ENCODE measurements around the gene EXD3. TPM values are rescaled to one million over a fixed set of nuclear protein-coding genes. Genes with fewer than 3 reads are reported as not detected.

Gene EXD3
- total and polyA plus RNA-seq, 2 of the 4 experiments (the other 2 are of a cell fraction): 1.1 to 7.4 TPM

GRCh38 chr9:137302449-137303150, 120.4 kb downstream of the EXD3 start:
- intact Hi-C loops (cut with micrococcal nuclease): no loop called here
- Histone ChIP-seq H2AK5ac (ENCODE audit: low read depth, low read length) (no peak overlapping the region), H3K27ac (ENCODE audit: insufficient read depth, low read length) (no peak overlapping the region), H2BK5ac (ENCODE audit: low read depth, low read length, poor library complexity, severe bottlenecking) (no peak overlapping the region), H4K8ac (ENCODE audit: low read depth in 2 of 2, low read length in 2 of 2) (0 out of 4 replicates have a peak overlapping the region, but pooled peaks of 1 of the 2 experiments have one; percentile 25), H2AFZ (replicated peaks; ENCODE audit: low read length, poor library complexity) (peak overlapping the region; percentile 92), H3K36me3 (ENCODE audit: control insufficient read depth, insufficient read depth, low read length) (no peaks in the 10 kb centered on the region), H4K5ac (ENCODE audit: low read depth, low read length) (no peak overlapping the region), H3K14ac (replicated peaks; ENCODE audit: low read depth, low read length) (no peak overlapping the region), H3K4ac (ENCODE audit: low read depth, low read length) (no peak overlapping the region), H2BK120ac (ENCODE audit: low read depth, low read length) (no peak overlapping the region), H2BK20ac (ENCODE audit: low read depth, low read length) (no peak overlapping the region), H2AK9ac (replicated peaks; ENCODE audit: low read depth, low read length, poor library complexity) (peak overlapping the region; percentile 57), H3K23ac (ENCODE audit: low read depth, low read length) (no peak overlapping the region), H3K79me1 (ENCODE audit: low read depth in 1 of 2, low read length in 2 of 2) (no peaks in the 10 kb centered on the region), H3K4me1 (ENCODE audit: control insufficient read depth, insufficient read depth, low read length) (peaks cover 3% of the 10 kb centered on the region), H4K91ac (ENCODE audit: insufficient read depth, low read depth, low read length) (no peak overlapping the region), H3K27me3 (ENCODE audit: control insufficient read depth, insufficient read depth, low read length) (peaks cover 24% of the 10 kb centered on the region), H3K18ac (ENCODE audit: low read depth, low read length) (no peak overlapping the region), H3K4me3 (ENCODE audit: insufficient read depth, low read depth, low read length) (peak overlapping the region; percentile 56), H3K9me1 (ENCODE audit: insufficient read depth, low read length) (no peaks in the 10 kb centered on the region), H3K4me2 (ENCODE audit: low read depth, low read length) (0 out of 2 replicates have a peak overlapping the region, but pooled peaks have one; percentile 26), H3K9me3 (ENCODE audit: control insufficient read depth, insufficient read depth, low read length) (no peaks in the 10 kb centered on the region), H3K9ac (ENCODE audit: low read depth, low read length) (no peak overlapping the region), H4K20me1 (ENCODE audit: insufficient read depth, low read length) (peaks cover 4% of the 10 kb centered on the region; the same call in 1 of the 2 replicates), H3K56ac (ENCODE audit: extremely low read depth, insufficient read depth, low read length) (no peak overlapping the region), H2BK15ac (ENCODE audit: low read depth, low read length) (no peak overlapping the region)
- dilution Hi-C loops (cut with HindIII; ENCODE audit: low sequenced_read_pairs, unreplicated experiment): no loop called here
- WGBS, 2 experiments (ENCODE audit: extremely low coverage in 2 of 2, insufficient read length in 1 of 2): 12% methylated on average over 55 of the region's 78 CpGs; no CpG with 5 or more reads in 1 of the 2 experiments
- CTCF ChIA-PET: interaction anchor here (1.0 to 1.5 kb wide), 3 partner anchors 10 to 232 kb away, joined by 3 to 4 read pairs (median 3); no protein-coding TSS in a partner anchor
- in situ Hi-C loops (cut with MboI; ENCODE audit: low sequenced_read_pairs): no loop called here
- TF ChIP-seq SMC3 (IDR thresholded peaks at IDR 0.05; ENCODE audit: low read depth, low read length) (0 out of 2 replicates have a peak, but pooled peaks have one; percentile 18), MAFK (IDR thresholded peaks at IDR 0.05; ENCODE audit: low read depth, low read length) (no peak), RAD21 (IDR thresholded peaks at IDR 0.05; ENCODE audit: low read length) (peak; percentile 28; the same call in 1 of the 2 replicates), CTCF (conservative IDR thresholded peaks at IDR 0.05; ENCODE audit: low read depth, low read length) (peak; percentile 53), ELK1 (IDR thresholded peaks at IDR 0.05; ENCODE audit: borderline replicate concordance, low read depth, low read length) (no peak), FOS (IDR thresholded peaks at IDR 0.05; ENCODE audit: low read depth, low read length) (no peak), MXI1 (IDR thresholded peaks at IDR 0.05; ENCODE audit: borderline replicate concordance, low read depth, low read length) (no peak), CHD1 (IDR thresholded peaks at IDR 0.05; ENCODE audit: low read depth, low read length) (no peak)
- ATAC-seq (ENCODE audit: low read depth) (peak; percentile 68), DNase-seq (no peak)
- no TSS peak for BruUV-seq (replicated peaks)
- POLR2A ChIA-PET (ENCODE audit: unreplicated experiment): no interaction called here

Measured in IMR-90 (cell line).